Measurements from ENCODE around the gene COQ8A.

DNA sequence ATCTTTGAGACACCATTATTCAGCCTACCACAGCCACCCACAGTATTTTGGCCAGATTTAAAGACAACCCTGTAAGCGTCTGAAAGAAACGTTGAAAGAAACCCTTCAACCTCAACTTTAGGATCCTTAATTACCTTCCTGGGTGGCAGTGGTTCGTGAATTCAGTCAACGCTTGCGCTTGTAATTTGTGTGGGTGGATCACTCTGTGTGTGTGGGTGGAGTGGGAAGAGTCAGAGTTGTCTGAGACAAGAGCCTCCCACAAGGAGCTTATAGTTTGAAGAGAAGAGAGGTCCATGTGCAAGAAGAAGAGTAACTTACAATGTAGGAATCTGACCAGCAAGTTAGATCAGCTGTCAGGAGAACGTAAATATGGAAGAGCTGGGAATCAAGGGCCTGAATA is 8.4 kb downstream of the COQ8A start:
- TF ChIP-seq CTCF (IDR thresholded peaks at IDR 0.05) (no peak), POLR2A (IDR thresholded peaks at IDR 0.05) (no peak), POLR2AphosphoS5 (IDR thresholded peaks at IDR 0.05) (no peak), EP300 (IDR thresholded peaks at IDR 0.05) (no peak)

Data from stomach (tissue), 4 donors.